Uterus (tissue), 2 donors: ENCODE data around the gene CCDC174.

Source experiments
- POLR2A ChIP-seq, 2 donors: fragments of 450-650 bp; IDR thresholded peaks; one replicate each; pipeline ENCODE4 v1.6.1; 2016; ENCODE audit warnings: antibody characterized with exemption in 2 of 2, mild to moderate bottlenecking in 1 of 2, moderate library complexity in 1 of 2
- TF ChIP-seq, protein P1 (sequence below), 4 experiments: fragments of 200-600 bp in 2 of 4; fragments of 450-650 bp in 2 of 4; sonication (generic) in 2 of 4; IDR thresholded peaks; one replicate each; pipeline ENCODE4 v1.5.1; 2016 to 2019; ENCODE audit warnings: antibody characterized with exemption in 4 of 4, mild to moderate bottlenecking in 2 of 4, moderate library complexity in 1 of 4

DNA sequence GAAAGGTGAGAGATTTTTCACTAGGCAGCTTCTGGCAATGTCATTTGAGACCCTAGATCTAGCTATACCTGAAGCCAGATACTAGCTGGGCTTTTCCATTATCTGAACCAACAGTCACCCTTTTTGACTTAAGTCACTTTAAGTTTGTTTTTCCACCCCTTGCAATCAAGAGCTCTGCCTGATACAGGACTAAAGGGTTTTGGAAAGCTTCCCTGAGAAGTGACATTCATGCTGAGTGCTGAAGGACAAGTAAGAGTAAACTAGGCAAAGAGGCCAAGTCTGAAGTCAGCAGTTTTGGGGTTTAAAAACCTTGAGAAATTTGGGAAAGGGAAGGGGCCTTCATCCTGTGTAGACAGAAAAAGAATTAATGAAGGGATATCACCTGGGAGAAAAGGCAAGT lies 27.1 kb upstream of the CCDC174 start:
- TF ChIP-seq, protein P1, sequence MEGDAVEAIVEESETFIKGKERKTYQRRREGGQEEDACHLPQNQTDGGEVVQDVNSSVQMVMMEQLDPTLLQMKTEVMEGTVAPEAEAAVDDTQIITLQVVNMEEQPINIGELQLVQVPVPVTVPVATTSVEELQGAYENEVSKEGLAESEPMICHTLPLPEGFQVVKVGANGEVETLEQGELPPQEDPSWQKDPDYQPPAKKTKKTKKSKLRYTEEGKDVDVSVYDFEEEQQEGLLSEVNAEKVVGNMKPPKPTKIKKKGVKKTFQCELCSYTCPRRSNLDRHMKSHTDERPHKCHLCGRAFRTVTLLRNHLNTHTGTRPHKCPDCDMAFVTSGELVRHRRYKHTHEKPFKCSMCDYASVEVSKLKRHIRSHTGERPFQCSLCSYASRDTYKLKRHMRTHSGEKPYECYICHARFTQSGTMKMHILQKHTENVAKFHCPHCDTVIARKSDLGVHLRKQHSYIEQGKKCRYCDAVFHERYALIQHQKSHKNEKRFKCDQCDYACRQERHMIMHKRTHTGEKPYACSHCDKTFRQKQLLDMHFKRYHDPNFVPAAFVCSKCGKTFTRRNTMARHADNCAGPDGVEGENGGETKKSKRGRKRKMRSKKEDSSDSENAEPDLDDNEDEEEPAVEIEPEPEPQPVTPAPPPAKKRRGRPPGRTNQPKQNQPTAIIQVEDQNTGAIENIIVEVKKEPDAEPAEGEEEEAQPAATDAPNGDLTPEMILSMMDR (IDR thresholded peaks at IDR 0.05): no peak
- TF ChIP-seq POLR2A (IDR thresholded peaks at IDR 0.05): no peak
